Epithelial cell of proximal tubule (primary cell): Measurements from ENCODE around the gene RNF208. TPM values are rescaled to one million over a fixed set of nuclear protein-coding genes. Genes with fewer than 3 reads are reported as not detected.

Experiments
- DNase-seq: peaks from one replicate; pipeline ENCODE4 v3.0.0-alpha.2; 2011; ENCODE audit warnings: low read depth
- H3K4me3 ChIP-seq: 2 replicates; pipeline ENCODE4 v1.5.1; 2011; ENCODE audit warnings: low read depth, mild to moderate bottlenecking, low read length
- total RNA-seq: library from RNA; depleted of rRNA; stranded (reverse); fragments of >200 nt; gene quantifications from 2 replicates; pipeline ENCODE4 v1.2.3, GENCODE V29; 2015
- TF ChIP-seq, protein P1 (sequence below): conservative IDR thresholded peaks from 2 replicates; pipeline ENCODE4 v1.5.1; 2012; ENCODE audit warnings: low read depth, mild to moderate bottlenecking, low read length

RNF208 gene
- total RNA-seq, 1 donor from 2014 or later: 1.5 TPM

DNA sequence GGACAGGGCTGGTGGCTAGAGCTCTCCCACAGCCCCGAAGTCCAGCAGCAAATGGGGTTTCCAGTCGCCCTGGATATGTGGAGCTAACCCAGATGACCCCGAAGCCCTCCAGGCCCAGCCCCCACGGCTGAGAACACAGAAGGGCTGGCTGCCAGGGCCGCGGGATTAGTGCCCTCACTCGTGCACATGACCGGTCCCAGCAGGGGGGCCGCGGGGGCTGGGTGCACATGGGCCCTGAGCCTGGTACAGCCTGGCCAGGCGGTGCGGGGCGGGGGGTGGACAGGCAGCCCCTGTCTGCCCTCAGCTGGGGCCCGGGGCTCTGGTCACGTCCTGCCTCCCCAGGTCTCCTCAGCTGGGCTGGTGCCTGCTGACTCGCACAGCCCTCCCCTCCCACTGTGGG lies 27.7 kb downstream of the RNF208 start:
- DNase-seq: no peak
- TF ChIP-seq, protein P1, sequence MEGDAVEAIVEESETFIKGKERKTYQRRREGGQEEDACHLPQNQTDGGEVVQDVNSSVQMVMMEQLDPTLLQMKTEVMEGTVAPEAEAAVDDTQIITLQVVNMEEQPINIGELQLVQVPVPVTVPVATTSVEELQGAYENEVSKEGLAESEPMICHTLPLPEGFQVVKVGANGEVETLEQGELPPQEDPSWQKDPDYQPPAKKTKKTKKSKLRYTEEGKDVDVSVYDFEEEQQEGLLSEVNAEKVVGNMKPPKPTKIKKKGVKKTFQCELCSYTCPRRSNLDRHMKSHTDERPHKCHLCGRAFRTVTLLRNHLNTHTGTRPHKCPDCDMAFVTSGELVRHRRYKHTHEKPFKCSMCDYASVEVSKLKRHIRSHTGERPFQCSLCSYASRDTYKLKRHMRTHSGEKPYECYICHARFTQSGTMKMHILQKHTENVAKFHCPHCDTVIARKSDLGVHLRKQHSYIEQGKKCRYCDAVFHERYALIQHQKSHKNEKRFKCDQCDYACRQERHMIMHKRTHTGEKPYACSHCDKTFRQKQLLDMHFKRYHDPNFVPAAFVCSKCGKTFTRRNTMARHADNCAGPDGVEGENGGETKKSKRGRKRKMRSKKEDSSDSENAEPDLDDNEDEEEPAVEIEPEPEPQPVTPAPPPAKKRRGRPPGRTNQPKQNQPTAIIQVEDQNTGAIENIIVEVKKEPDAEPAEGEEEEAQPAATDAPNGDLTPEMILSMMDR: no peak
- no peak overlapping the region for H3K4me3 ChIP-seq

DNA sequence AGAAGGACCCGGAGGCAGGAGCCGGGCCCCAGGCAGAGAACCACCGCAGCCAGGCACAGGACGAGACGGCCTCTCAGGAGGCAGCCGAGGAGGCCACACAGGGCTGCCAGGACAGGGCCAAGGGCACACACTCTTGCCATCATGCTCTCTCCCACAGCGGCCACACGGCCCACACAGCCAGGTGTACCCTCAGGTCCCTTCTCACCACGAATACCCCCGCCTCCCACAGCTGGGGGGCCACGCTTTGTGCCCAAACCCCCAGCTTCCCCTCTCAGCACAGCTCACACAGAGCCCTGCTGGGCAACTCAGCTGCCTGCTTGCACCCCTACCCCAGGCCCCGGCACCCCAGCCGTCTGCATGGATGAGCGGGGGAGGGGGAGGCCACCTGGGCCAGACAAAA lies 28.3 kb downstream of the RNF208 start:
- no peak overlapping the region for H3K4me3 ChIP-seq
- TF ChIP-seq, protein P1: no peak
- DNase-seq: no peak

DNA sequence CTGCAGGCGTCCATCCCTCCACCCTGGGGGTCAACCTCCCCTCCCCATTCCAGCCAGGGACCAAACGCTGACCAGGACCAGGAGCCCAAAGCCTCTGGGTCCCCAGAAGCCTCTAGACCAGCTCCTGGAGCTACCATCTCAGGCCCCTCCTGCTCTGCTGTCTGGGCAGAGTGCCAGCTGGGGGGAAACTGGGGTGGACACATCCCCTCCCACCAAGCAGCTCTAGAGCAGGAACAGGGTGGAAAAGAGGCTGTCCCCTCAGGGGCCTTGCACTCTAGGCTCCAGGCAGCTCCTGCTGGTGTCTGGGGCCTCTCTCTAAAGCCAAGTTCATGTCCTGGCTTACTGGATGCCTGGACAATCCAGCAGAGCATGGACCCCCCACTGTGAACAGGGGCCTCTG lies 29.2 kb downstream of the RNF208 start:
- no peak for DNase-seq
- TF ChIP-seq, protein P1: no peak
- H3K4me3 ChIP-seq: no peak overlapping the region

DNA sequence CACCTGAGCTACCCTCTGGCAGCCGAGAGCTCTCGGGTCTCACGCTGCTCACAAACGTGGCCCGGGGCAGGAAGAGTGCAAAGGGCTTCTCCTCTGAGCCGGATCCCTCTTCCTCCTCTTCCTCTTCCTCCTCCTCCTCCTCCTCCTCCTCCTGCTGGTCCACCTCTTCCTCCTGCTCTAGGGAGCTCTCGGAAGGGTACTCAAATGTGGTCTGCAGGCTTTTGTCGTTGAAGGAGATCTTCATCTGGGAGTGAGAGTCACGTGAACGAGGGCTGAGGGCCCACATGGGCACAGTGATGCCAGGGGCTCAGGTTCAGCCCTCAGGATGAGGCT lies 29.6 kb downstream of the RNF208 start:
- TF ChIP-seq, protein P1: no peak
- H3K4me3 ChIP-seq: no peak overlapping the region
- no peak for DNase-seq

DNA sequence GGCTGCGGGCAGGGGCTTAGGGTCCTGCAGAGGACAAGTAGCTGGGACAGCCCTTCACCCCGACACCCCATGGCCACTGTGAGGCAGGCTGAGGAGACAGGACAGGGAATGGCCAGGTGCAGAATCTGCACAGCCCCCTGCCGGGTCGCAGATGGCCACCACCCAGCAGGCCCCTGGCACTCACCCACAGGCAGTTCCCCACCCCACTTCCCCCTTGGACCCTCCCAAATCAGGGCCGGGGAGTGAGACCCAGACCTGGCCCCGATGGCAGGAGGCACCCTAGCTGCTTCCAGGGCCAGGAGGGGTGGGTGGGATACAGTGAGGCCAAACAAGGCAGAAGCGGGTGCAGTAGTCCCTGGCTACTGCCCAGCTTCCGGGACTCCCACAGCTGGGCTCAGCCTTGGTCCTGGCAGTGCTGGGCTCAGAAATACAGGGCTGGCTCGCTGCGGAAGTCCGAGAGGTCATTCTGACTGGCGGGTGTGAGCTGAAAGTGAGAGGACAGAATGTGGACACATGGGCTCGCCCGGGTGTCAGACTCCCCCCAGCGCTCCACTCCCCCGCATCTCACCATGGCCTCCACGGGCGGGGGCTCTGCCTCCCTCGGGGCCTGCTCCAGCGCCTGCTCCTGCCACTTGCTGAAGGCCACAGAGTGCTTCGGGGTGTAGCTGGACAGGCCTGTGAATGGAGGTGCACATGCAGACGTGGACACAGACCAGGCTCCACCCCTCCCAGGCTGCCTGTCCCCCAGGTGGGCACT lies 30.2 kb downstream of the RNF208 start:
- no peak overlapping the region for H3K4me3 ChIP-seq
- TF ChIP-seq, protein P1: no peak
- no peak for DNase-seq

DNA sequence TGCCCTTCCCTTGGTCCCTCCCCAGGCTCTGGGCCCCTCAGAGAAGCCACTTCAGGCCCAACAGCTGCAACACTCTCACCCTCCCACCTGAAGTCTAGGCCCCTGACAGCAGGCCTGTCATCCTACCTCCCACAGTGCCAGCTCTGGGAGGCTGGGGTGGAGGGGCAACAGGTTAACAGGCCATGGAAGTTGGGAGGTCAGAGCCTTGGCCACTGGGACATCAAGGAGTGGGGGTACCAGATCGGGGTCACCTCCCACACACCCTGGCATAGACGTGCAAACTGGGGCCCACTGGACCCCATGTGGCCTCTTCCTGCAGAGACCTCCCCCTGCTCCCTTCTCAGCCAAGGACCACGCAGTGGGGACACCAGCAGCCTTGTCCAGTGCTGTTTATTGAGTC lies 30.8 kb downstream of the RNF208 start:
- TF ChIP-seq, protein P1: no peak
- DNase-seq: no peak
- H3K4me3 ChIP-seq: no peak overlapping the region

DNA sequence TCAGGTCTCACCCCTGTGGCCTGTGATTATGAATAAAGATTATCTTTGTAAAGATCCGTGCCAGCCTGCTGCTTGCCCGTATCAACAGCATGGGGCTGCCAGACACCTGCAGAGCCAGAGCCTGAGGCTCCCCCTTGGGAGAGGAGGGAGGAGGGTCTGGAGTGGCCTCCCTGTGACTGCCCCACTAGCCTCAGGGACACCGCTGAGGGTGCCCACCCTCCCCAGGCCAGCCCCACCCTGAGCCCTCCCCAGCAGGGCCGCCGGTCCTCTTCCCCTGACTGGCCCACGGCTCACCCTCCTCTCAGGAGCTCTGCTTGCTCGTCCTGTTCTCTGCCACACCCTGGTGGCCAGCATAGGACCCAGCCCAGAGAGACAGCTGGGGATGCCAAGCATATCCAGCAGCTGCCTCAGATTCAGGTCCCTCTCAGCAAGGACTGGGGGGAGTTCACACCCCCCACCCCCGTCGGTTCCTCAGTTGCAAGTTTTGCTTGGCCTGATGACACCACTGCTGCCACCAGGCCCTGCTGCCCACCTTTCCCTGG lies 31.7 kb downstream of the RNF208 start:
- DNase-seq: no peak
- no peak overlapping the region for H3K4me3 ChIP-seq
- TF ChIP-seq, protein P1: peak; percentile 12
